GM21447 (cell line): ENCODE data around the gene POLR2E.

ENCODE experiments used
- ATAC-seq: cut with Tn5 transposase; IDR thresholded peaks from one replicate; pipeline ENCODE4 v1.9.1; 2021; ENCODE audit not compliant: unreplicated experiment

POLR2E gene

DNA sequence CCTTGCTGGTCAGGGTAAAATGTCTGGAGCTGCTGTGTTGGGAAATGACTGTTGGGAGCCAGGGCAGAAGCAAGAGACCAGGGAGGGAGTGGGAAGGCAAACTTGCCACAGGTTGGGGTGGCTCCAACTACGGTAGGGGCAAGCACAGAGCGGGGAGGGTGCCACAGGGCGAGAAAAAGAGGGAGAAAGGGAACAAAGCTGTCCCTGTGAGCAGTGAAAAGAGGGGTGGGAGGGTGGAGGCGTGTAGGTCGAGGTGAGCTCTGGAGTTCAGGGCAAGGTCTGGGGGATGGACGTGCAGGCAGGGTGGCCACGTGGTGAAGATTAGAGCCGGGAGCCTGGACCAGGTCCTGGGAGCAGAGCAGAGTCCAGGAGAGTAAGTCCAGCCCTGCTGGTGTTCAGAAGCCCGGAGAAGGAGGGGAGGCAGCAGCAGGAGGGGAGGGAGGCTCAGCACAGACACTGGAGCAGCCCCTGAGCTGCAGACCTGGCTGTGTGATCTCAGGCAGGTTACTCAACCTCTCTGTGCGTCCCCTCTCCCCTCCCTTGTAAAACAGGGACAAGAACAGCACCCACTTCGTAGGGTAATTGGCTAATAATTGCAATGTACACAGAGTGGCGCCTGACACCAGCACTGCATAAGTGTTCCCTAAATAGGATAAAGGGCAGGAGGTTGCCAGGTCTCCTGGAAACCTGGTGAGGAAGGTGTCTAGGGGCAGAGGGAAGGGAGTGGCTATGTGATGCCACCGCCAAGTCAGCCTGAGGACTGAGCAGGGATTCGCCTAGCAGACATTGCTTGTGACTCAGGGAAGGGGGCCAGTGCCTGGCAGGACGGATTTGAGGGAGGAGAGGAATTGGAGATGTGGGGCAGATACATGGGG is 3.2 kb upstream of the POLR2E start:
- no peak for ATAC-seq

GRCh38 chr19:1097810-1098176 is 2.6 kb upstream of the POLR2E start:
- ATAC-seq: no peak

DNA sequence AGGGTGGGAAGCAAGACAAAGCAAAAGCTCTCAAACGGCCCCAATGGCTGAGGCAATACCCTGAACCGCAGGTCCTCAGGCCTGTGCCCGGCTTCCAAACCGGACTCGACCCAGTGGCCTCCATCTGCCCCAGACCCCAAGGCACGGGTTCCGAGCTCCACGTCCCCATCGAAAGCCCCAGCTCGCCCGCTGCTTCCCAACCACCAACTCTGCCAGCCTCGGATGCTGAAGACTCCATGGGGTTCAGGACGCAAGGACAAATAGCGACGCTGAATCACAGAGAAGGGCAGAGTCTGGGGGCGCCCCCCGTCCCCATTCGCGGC is 559 bp downstream of the POLR2E start:
- no peak for ATAC-seq

GRCh38 chr19:1093811-1094553 is 1.2 kb downstream of the POLR2E start:
- ATAC-seq: no peak

GRCh38 chr19:1093330-1093729 is 1.8 kb downstream of the POLR2E start:
- no peak for ATAC-seq

- ATAC-seq: no peak
These were observed 3.5 kb downstream of the POLR2E start for GRCh38 chr19:1091544-1092175.

DNA sequence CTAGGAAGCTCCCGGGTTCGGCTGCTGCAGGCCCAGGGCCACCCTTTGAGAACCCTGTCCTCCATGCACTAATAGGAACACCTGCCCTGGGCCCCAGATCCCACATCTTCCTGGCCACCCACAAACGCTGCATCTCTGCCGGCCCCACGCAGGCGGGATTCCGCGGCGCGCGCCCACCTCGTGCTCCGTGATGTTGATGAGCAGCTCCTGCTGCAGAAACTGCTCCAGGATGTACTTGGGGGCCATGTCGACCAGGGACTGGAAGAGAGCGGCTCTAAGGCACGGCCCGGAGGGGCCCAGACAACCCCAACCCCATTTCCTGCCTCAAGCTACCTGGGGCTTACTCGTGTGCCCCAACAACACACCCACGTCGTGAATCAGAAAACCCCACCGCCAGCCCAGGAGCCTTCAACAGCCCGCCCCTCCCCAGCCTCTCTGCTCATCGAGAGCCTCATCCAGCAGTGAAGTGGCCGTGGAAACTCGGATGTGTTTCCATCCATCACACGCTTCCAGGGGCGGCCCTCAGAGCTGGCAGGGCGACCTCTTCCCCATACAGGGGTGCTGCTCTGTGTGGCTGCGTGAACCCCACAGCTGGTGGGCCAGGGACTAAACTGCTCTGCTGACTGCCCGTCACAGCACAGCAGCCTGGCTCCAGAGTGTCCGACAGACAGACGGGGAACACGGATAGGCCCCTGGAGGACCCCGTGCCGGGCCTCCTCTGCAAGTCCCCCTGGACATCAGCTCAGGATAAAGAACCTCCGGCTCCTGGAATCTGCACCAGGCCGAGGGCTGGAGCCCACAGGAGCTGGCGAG is 4.2 kb downstream of the POLR2E start:
- ATAC-seq: no peak

GRCh38 chr19:1089891-1090290 is 5.3 kb downstream of the POLR2E start:
- no peak for ATAC-seq

DNA sequence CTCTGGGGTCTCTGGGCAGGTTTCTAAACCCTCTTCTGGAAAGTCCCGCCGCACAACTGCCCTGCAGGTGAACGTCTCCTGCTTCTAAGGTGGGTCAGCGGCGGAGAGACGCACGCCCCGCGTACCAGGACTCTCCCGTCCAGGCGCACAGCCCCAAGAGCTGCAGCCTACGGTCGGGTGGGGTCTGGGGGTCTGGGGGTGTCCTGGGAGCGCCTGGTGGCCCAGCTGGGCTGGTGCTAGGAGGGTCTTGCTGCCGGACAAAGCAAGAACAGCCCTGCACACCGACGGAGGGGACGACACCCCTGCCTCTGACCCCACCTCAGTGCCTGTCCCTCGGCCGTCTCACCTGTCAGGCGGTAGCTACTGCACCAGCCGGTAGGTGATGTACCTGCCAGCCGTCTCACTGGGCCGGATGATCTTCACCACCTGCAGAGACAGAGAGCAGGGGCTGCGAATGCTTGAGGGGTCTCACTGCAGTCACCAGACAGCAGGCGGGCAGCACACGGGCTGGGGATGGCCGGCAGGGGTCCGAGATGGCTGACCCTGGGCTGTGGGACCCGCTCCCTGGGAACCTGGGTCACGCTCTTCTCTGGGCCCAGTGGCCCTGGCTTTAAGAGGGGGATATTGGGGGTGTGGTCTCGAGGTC is 5.9 kb downstream of the POLR2E start:
- no peak for ATAC-seq

GRCh38 chr19:1088416-1089010 is 6.7 kb downstream of the POLR2E start:
- ATAC-seq: no peak

- ATAC-seq: no peak
These were observed 7.3 kb downstream of the POLR2E start for GRCh38 chr19:1087813-1088415.

DNA sequence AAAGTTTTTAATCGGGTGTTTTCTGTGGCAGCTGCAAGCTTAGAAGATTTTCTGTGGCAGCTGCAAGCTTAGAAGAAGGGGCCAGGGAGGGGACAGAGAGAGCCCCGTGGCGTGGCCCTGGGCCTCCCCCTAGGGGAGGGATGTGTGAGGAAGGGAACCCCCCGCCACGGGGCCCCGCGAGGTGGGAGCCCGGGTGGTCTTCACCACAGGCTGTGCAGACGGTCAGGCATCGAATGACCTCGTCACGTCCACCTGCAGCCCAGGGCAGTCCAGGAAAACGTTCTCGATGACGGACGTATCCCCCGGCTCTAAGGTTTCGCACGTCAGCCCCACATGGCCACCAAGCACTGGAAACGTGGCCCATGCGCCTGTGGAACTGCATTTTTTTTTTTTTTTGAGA is 8.6 kb downstream of the POLR2E start:
- ATAC-seq: no peak

DNA sequence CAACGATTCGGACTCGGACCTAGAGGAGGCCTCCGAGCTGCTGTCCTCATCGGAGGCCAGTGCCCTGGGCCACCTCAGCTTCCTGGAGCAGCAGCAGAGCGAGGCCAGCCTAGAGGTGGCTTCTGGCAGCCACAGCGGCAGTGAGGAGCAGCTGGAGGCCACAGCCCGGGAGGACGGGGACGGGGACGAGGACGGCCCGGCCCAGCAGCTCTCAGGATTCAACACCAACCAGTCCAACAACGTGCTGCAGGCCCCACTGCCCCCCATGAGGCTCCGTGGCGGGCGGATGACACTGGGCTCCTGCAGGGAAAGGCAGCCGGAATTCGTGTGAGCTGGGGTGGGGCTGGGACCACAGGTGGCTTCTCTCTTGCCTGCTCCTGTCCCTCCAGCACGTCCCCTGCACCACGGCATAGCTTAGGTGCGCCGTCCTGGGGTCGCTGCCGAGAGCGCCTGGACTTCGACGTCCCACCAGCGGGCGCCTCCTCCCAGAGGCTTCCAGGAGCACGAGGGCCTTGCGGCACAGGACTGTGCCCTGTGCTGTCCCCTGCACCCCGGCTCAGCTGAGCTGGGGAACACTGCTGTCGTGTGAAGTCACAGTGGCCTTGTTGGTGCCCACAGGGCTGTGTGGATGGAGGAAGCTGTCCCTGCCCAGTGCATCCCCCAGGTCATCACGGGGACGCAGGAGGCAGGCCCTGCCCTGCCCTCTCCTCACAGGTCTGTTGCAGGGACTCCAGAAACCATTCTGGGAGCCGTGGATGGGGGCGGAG is 9.3 kb downstream of the POLR2E start:
- no peak for ATAC-seq

GRCh38 chr19:1085053-1085658 is 10.0 kb downstream of the POLR2E start:
- no peak for ATAC-seq

DNA sequence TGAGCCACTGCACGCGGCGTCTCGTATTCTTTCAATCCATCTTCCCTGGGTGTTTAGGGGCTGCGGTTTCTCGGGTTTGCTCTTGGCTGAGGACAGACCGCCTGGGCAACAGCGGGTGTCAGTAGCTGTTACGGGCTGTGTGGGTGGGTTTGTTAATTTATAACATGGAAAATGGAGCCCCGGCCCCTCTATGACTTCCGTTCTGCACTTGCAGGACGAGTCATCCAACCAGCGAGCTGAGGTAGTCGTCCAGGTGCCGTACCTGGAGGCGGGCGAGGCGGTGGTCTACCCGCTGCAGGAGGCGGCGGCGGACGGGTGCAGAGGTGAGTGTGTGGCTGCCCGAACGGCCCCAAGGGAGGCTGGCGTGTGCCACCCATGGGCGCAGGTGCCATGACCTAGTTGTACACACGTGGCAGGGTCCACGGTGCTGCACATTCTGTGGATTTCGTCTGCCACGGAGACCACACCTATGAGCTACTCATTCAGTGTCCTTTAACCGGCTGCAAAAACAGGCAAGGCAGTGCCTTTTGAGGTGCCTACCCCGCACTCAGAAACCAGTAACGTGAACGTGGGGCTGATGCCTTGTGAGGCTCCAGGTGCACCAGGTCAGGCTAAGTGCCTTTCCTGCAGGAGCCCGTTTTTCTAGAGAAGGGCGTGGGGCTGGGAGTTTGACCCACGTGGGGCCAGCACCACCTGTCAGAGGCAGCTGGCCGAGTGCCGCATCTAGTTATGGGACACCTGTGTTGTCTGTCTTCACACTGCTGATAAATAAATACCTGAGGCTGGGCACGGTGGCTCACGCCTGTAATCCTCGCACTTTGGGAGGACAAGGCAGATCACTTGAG is 10.9 kb downstream of the POLR2E start:
- ATAC-seq: no peak

GRCh38 chr19:1082928-1083816 is 12.0 kb downstream of the POLR2E start:
- ATAC-seq: no peak
